Glomerular endothelial cell (primary cell): ENCODE results near the gene COL5A1. TPM values are rescaled to one million over a fixed set of nuclear protein-coding genes. Genes with fewer than 3 reads are reported as not detected.

Experiments used
- DNase-seq: peaks from one replicate; pipeline ENCODE4 v3.0.0-alpha.2; 2011; ENCODE audit warnings: low read depth, low spot score; ENCODE audit errors: extremely low read depth
- total RNA-seq: library from RNA; depleted of rRNA; stranded (reverse); fragments of >200 nt; gene quantifications from 2 replicates; pipeline ENCODE4 v1.2.3, GENCODE V29; 2015

The COL5A1 gene
- total RNA-seq, 1 donor from 2014 or later: 366 TPM

DNA sequence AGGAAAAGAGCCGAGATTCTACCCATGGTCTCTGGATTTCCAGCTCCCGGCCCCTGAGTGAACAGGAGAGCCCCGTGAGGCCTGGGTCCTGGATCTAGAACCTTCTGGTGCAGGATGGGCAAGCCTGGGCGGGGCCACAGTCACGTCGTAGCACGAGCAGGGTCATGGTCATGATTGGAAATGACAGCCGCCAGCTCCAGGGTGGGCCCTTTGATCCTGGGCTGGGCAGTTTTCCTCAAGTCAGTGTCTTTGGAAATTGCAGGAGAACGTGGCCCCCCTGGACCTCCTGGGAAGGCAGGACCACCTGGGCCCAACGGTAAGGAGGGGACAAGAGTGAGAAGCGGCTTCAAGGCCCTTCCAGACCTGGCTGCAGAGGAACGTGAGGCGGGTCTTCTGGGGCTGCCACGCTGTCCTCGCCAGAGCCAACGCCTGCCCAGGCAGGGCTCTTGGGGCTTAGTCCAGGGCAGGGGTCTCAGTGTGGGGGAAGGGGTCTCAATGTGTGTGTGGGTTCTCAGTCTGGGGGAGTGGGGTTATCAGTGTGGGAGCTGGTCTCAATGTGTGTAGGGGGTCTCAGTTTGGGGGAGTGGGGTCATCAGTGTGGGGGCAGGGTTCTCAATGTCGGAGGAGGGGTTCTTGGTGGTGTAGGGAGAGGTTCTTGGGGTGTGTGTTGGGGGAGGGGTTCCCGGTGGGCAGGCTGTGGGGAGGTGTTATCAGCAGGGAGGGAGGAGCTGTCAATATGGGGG lies 241.6 kb downstream of the COL5A1 start:
- no peak for DNase-seq

DNA sequence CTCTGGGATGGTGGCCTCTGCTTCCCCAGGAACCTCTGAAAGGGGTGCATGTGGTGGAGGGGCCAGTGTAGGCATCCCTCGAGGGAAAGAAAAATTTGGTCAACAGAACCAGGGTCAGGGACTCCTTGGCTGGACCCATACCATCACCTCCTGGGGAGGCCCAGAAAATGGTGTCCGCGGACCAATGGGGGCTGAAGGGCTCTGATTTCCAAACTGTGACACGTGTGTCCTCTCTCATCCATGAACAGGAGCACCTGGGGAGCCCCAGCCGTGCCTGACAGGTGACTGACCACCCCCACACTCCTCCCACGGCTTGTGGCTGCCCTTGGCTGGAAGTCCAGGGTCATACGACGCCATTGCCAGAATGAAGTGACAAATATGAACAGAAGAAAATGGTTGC lies 242.9 kb downstream of the COL5A1 start:
- DNase-seq: no peak

DNA sequence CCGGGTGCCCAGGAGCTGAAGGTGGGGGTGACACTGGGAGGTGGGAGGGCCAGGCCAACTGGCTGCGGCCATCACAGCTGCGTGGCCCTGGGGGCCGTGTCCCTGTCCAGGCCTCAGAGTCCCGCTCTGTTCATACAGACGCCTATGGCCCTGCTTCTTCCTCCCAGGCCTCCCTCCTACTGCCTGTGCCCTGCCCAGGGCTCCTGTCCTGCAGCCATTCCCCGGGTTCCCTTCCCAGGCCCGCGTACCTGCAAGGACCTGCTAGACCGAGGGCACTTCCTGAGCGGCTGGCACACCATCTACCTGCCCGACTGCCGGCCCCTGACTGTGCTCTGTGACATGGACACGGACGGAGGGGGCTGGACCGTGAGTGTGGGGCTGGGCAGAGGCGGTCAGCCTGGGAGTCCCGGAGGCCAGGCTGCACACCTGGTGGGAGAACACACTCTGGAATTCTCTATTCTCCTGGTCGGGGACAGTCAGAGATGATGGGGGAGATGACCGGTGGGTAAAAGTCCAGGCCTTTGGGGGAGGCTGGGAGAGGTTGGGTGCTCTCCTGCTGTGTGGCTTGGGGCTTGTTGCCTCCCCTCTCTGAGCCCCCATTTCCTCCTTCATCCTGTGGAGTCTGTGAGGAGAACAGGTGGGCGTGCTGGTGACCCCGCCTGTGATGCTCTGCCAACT lies 243.5 kb downstream of the COL5A1 start:
- DNase-seq: no peak

DNA sequence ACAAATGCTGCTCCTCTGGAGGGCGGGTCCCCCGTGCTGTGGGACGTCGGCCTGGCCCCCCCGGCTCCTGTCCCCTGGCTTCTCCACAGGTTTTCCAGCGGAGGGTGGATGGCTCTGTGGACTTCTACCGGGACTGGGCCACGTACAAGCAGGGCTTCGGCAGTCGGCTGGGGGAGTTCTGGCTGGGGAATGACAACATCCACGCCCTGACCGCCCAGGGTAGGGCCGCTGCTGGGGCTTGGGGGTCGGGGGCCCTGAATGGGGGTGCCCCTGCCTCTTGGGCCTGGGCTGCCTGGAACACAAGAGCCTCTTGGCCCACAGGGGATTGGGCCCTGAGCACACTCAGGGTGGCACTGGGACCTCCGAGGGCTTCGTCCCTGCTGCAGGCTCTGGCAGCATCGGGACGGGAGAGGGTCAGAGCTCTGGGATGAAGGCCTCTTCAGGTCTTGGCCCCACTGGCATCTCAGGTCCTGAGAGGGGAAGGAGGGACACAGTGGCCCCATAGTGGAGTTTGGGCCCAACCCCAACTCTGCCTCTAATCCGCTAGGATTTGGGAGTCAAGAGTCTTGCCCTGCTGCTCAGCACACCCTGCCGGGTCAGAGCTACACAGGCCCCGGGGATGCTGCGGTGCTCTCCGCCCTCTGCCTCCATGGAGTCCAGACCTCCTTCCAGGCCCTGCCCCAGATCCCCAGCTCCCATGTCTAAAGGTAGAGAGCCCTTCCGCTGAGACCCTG lies 244.2 kb downstream of the COL5A1 start:
- DNase-seq: no peak

DNA sequence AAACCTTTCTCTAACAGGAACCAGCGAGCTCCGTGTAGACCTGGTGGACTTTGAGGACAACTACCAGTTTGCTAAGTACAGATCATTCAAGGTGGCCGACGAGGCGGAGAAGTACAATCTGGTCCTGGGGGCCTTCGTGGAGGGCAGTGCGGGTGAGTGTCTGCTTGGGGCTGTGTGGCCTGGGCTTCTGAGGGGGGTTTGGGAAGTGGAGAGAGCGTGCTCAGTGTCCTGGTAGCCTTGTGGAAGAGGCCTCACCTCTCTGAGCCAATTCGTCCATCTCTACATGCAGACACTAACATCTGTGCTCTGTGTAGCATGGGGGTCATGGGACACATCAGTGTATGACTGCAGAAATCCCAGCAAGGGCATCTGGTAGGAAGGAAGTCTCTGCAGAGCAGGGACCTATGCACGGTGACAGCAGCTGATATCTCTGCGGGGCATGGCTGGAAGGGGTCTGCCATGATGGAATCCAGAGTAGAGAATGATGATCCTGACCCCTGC lies 244.9 kb downstream of the COL5A1 start:
- DNase-seq: no peak

DNA sequence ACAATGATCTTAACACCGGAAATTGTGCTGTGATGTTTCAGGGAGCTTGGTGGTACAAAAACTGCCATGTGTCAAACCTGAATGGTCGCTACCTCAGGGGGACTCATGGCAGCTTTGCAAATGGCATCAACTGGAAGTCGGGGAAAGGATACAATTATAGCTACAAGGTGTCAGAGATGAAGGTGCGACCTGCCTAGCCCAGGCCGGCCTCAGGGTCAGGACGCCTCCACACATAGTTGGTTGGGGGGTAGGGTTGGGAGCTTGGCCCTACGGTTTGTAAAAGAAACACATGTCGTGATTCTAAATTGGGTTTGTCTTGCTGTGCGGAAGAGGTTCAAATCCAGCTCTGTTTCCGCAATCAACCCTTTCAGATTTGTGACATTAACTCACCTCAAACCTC lies 245.6 kb downstream of the COL5A1 start:
- DNase-seq: no peak

DNA sequence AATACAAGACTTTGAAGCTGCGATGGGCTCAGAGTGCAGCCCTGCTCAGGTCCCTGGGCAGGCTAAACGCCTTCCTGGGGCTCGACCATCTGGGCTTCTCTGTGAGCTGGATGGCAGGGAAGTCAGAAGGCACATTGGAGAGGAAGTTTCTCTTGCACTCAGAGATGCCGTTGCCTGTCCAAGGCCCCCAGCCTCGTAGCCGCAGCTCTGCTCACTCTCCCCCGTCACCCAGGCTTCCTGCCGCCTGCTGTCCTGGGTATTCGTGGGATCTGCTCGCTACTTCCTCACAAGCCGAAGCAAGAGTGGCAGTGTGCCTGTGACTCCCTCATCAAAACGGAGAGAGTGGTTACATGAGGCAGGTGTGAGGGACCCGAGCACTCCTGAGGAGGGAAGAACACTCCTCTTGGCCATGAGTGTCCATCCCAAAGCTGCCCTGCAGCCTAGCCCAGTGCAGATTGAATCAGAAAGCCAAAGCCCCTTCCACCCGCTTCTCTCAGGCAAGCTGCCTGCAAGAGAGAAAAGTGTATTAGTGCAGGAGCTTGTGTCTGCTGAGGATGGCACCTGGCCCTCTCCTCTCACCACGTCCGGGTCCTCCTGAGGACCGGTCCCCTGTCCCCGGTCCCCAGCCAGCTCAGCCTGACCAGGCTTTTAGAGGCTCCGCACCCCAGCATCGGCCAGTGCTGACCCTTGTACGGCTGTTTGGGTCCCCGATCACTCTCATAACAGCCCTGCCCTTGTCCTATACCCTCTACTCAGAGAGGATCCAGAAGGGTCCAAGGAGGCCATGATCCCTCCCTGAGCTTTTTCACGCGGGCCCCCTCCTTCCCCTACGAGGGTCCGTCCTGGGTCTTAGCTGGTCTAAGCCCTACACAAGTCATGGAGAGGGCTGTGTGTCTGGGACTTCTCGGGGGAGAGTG lies 246.3 kb downstream of the COL5A1 start:
- no peak for DNase-seq

DNA sequence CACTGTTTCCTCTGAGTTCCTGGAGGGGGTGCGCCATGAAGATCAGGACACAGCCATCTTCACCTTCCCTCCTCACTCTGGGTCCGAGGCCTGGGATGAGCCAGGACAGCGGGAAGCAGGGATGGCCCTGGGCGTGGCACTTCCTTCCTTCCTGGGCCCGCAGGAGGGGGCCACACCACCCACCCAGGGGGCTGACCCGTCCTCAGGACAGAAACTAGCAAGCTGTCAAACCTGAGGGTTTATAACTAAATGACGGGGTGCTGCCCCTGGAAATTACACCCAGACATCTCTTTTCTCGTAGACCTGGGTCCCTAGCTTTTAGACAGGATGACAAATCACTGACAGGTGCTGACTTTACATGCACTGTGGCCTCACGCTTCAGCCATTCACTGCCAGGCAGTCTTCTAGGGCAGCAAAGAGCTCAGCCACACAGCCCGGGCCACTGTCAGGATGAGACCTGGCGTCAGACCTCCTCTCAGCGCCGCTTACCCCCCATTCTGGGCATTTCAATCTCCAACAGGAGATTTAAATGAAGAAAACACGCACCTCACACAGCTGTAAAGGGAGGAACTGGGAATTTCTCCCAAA lies 247.1 kb downstream of the COL5A1 start:
- DNase-seq: no peak

DNA sequence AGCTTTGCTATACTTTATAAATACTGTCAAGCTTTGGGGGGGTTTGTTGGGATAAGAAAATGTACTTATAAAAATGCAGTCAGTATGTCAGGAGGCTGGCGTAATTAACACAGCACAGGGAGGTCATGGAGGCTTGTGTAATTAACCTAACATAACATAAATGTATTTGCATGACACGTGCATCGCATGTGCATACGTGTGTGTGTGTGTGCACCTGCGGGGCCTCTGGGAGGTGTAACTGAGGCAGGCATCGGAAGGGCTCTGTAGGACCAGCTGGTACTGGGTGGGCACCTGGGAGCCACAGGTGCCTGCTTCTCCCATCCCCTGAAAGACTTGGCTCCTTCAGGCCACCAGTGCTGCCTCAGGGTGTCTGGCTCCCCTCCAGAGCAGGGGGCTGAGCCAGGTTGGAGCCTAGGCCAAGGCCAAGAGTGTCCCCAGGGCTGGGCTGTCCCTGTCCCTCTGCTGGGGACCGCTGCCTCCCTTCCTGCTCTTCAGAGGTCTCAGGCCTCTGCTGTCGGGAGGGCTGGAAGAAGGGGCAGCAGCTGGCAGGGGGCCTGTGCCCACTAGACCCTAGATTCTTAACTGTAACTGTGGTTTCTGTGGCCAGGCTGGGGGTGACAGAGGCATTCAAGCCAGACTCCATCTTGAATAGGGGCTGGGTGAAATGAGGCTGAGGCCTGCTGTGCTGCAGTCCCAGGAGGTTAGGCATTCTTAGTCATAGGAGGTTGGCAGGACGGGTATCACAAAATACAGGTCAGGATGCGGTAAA lies 248.0 kb downstream of the COL5A1 start:
- no peak for DNase-seq

DNA sequence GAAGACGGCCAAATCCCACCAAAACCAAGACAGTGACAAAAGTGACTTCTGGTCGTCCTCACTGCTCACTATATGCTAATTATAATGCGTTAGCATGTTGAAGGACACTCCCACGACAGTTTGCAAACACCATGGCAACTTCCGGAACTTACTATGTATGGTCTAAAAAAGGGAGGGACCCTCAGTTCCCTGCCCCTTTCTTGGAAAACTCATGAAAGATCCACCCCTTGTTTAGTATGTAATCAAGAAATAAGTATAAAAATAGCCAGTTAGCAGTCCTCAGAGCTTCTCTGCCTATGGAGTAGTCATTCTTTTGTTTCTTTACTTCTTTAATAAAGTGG lies 248.5 kb downstream of the COL5A1 start:
- no peak for DNase-seq

DNA sequence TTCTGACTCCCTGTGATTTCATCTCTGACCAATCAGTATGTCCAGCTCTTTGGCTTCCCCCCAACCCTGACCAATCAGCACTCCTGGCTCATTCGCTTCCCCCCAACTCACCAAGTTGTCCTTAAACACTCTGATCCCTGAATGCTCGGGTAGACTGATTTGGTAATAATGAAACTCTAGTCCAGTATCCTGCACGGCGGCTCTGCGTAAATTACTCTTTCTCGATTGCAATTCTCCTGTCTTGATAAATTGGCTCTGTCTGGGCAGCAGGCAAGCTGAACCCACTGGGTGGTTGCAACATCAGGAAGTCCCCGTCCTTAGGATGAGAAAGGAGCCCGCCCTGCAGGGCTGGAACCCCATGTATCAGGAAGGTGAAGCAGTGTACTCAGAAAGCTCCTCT lies 249.4 kb downstream of the COL5A1 start:
- DNase-seq: no peak

DNA sequence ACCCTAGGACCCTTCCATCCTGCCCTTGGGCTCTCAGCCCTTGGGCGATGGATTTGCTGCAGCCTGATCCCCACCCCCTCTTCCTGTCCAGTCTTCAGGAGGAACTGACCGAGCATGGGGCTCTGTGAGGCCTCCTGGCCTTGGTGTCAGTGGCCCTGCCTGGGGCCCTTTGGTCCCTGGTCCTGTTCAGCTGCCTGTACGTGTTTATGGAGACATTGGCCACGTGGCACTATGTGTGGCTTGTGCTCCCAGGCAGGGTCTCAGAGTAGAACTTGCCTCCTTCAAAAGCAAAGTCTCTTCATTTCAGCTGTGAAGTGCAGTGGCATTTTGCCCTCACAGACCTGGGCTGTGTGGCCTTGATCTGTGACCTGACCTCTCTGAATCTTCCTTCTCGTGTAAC lies 250.1 kb downstream of the COL5A1 start:
- DNase-seq: no peak

DNA sequence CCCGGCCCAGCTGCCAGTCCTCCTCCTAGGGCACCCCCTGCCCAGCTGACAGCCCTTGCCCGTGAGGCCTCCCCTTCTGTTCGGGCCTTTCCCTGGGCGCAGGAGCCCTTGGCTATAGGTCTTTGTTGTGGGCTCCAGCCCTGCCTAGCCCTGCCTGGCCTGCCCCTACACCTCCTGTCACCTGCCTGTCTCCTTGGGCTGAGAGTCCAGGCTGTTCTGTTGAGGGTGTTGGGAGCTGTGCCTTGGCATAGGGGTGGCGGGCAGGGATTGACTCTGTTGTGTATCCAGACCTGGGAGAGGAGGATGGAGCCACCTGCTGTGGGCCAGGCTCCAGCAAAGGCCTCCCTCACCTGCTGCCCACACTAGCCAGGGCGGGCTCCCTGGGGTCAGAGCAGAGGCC lies 250.6 kb downstream of the COL5A1 start:
- DNase-seq: no peak

DNA sequence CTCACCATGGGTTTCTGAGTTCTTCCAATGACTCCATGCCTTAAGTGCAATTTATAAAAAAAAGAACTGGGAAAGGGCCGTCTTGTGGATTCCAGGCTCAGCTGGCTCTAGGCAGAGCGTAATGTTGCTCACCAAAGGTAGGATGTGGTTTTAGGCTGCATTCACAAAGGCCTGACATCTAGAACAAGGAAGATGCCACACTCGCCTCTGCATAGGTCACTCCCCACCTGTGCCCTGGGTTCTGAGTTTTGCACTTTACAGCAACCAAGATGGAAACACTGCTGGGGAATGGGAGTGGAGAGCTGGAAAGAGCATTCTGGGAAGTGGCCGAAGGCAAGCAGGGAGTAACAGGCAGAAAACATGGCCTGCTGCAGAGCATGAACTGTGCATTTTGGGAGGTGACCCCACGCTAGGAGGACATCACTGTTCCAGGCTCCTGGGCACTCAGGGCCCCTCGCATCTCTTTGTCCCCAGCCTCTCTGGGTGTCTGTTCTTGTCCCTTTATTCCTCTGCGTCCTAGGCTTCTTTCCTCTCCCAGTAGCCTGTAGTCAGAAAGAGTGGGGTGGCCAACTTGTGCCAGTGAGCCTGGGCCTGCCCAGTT lies 251.3 kb downstream of the COL5A1 start:
- DNase-seq: no peak

Other genes starting within 250 kb of the COL5A1 start
- not detected in 2 replicates for gene FCN2, start 239.0 kb downstream of the COL5A1 start, total RNA-seq